GM18505 (cell line): ENCODE data around the gene UVSSA.

ENCODE experiments used
- ATAC-seq: cut with Tn5 transposase; IDR thresholded peaks from one replicate; pipeline ENCODE4 v1.9.1; 2021; ENCODE audit not compliant: unreplicated experiment
- POLR2A ChIP-seq: IDR thresholded peaks from 4 replicates; pipeline ENCODE4 v1.6.1; 2011; ENCODE audit warnings: borderline replicate concordance; ENCODE audit not compliant: insufficient read depth, insufficient read length; ENCODE audit errors: extremely low read depth

The UVSSA gene

GRCh38 chr4:1310031-1310795 lies 36.8 kb upstream of the UVSSA start:
- no peak for TF ChIP-seq POLR2A
- ATAC-seq = no peak

GRCh38 chr4:1310796-1311631 lies 36.0 kb upstream of the UVSSA start:
- ATAC-seq = no peak
- no peak for TF ChIP-seq POLR2A

- no peak for ATAC-seq
- no peak for TF ChIP-seq POLR2A
Observed at GRCh38 chr4:1312821-1313640, 34.0 kb upstream of the UVSSA start.

GRCh38 chr4:1315306-1315705 lies 31.7 kb upstream of the UVSSA start:
- TF ChIP-seq POLR2A = no peak
- ATAC-seq = no peak

GRCh38 chr4:1315836-1316536 lies 31.0 kb upstream of the UVSSA start:
- ATAC-seq = no peak
- no peak for TF ChIP-seq POLR2A

GRCh38 chr4:1316537-1317168 lies 30.4 kb upstream of the UVSSA start:
- TF ChIP-seq POLR2A = no peak
- ATAC-seq = no peak

GRCh38 chr4:1317177-1318045 lies 29.6 kb upstream of the UVSSA start:
- TF ChIP-seq POLR2A = no peak
- no peak for ATAC-seq

GRCh38 chr4:1318046-1318375 lies 29.0 kb upstream of the UVSSA start:
- ATAC-seq = no peak
- TF ChIP-seq POLR2A = no peak

GRCh38 chr4:1318488-1319213 lies 28.4 kb upstream of the UVSSA start:
- TF ChIP-seq POLR2A = no peak
- ATAC-seq = no peak

GRCh38 chr4:1321486-1321885 lies 25.5 kb upstream of the UVSSA start:
- no peak for ATAC-seq
- TF ChIP-seq POLR2A = no peak
